Sigmoid colon (tissue), 4 donors: ENCODE measurements around the gene NUCKS1.

Experiments used
- POLR2A ChIP-seq, 2 donors: fragments of 450-650 bp; IDR thresholded peaks; one replicate each; pipeline ENCODE4 v1.6.1; 2016; ENCODE audit warnings: antibody characterized with exemption in 2 of 2, mild to moderate bottlenecking in 2 of 2, moderate library complexity in 2 of 2
- POLR2AphosphoS5 ChIP-seq, 4 donors: sonication (generic); formaldehyde crosslinking; IDR thresholded peaks; one replicate each; pipeline ENCODE4 v1.6.1; 2017; ENCODE audit warnings: antibody characterized with exemption in 4 of 4

DNA sequence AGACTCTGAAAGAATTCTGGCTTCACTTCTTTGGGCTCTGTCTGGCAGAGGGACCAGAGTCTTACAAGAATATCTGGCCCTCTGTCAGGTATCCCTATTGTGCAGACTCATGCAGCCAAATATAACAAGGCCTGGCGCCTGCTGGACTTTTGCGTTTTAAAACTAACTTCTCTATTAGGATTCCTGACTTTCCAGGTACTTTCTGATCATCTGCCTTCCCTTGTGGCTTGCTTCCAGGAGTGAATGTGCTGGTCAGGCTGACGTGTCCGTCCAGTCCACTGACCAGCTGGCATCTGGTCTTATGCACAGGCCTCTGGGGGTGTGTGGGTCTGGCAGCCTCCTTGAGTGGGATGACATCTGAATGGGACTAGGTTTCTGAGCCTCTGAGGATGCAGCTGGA, 33.9 kb upstream of the NUCKS1 start:
- TF ChIP-seq POLR2AphosphoS5 (IDR thresholded peaks at IDR 0.05) (no peak), POLR2A (IDR thresholded peaks at IDR 0.05) (no peak)
